GM15510 (cell line): ENCODE data around the gene EEF2.

ENCODE experiments used
- POLR2A ChIP-seq: IDR thresholded peaks from 3 replicates; pipeline ENCODE4 v1.6.1; 2011; ENCODE audit warnings: borderline replicate concordance; ENCODE audit not compliant: insufficient read length; ENCODE audit errors: extremely low read depth

Gene EEF2

DNA sequence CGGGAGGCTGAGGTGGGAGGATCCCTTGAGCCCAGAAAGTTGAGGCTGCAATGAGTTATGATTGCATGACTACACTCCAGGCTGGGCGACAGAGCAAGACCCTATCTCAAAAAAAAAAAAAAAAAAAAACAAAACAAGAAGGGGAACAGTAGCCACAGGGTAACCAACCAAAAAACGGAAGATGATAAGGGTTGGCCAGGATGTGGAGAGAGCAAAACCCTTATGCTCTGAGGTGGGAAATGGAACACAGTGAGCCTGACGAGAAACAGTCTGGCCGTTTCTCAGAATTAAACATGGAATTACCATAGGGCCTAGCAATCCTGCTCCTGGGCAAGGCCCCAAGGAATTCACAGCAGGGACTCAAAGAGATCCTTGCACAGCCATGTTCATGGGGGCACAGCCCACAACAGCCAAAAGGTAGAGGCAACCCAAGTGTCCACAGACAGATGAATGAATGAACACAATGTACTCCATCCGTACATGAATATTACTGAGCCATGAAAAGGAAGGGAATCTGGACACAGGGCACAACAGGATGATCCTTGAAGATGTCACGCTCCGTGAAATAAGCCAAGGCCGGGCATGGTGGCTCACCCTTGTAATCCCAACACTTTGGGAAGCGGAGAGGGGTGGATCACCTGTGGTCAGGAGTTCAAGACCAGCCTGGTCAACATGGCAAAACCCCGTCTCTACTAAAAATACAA is 41.1 kb downstream of the EEF2 start:
- no peak for TF ChIP-seq POLR2A

DNA sequence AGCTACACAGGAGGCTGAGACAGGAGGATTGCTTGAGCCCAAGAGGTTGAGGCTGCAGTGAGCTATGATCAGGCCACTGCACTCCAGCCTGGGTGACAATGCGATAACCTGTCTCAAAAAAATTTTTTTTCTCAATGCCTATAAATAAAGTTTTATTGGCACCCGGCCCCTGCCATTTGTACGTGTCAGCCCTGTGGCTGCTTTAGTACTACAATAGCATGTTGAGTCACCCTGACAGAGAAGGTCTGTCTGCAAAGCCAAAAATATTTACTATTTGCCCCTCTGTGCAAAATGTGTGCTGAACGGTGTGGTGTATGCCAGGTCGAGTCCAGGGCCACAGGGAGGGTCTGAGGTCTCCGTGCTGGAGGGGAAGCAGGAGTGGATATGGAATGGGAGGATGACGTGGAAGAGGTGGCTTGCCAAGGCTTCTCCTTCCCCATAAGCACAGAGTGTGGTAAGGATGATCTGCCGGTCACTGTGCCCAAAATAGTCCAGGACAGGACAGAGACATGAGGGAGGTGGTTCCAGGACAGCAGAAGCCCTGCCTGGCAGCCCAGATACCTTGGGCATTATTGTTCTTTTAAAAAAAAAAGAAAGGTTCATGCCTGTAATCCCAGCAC is 42.4 kb downstream of the EEF2 start:
- no peak for TF ChIP-seq POLR2A

DNA sequence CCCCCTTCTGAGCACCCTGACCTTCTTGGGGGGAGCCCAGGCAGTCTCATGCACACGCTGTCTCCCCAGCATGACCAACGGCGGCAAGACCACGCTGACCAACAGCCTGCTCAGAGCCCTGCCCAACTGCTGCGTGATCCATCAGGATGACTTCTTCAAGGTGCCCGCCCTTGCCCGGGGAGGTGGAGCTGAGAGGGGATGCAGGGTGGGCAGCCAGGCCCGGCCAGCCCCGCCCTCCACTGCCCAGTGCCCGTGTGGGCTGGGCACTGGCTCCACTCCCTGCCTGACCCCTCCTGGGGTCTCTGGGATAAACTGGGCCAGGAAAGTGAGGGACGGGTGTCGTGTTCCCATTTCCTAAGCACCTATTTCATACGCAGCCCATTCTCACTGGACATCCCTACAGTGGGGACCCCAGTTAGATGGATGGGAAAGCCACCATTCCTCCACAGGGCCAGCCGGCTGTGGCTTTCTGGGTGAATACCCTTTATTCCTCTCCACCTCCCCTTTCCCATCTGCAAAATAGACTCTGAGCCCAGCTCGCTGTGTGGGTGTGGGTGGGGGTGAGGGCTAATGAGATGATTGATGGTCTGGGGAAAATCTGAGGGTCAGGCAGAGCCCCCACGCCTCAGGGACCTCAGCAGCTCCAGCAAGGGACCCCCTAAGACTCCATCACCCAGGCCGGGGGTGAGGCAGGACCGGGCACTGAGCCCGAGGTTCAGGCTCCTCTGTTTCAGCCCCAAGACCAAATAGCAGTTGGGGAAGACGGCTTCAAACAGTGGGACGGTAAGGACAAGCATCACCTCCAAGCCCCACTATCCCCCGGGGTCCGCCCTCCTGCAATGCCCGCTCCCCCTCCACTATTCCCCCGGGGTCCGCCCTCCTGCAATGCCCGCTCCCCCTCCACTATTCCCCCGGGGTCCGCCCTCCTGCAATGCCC is 48.5 kb downstream of the EEF2 start:
- no peak for TF ChIP-seq POLR2A

DNA sequence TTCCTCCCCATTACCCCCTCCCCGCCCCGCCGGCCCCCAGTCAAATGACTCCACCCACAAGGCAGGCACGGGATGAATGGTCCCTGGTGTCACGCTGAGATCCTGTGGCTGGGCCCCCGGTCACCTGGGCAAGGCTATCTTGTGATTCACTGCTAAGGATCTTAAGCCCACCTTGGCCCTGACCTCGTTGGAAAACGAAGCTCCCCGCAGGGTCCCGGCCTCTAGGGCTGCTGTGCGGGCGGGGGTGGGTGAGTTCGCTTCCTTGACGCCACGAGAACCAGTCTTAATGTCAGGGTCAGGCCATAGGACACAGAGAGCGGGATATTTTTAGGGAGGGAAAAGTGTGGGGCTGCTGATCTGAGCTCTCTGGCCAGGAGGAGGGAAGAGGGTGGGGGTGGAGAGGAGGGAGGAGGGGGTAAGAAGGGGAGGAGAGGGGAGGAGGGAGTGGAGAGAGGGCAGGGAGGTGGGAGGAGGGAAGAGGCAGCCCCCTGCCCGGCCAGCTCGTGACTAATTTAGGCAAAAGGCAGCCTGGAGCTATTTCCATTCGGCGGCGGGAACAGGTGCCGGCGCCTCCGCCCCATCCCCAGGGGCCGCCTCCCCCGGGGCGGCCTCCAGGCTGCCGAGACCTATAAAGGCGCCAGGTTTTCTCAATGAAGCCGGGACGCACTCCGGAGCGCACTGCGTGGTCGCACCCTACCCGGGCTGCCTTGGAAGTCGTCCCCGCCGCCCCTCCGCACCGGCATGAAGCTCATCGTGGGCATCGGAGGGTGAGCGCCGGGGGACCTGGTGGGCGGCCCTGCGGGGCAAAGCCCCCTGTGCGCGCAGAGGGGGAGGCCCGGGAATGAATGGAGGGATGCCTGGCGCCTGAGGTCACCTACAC is 52.1 kb downstream of the EEF2 start, which contains the start of gene NMRK2:
TSS of gene NMRK2 (plus strand) at position 139 of the 880 bp plus-strand sequence. CDS start at position 742, 603 bp downstream.
- TF ChIP-seq POLR2A = no peak

DNA sequence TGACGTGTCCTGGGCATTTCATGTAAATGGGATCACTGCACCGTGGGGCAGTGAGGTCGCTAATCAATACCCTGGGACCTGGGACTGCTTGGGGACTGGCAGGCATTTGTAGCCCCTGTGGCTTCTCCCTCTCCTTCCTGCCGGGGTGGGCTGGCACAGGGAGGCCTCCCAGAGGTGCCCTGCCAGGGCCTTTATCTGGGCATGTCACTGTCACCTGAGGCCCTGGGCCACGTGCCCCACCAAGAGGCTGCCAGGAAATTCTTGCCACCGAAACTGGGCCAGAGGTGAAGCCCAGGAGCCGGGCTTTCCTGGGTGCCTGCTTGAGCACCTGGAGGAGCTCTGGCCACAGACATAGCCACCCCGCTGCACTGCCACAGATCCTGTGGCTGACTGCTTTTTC is 54.2 kb downstream of the EEF2 start:
- no peak for TF ChIP-seq POLR2A
